Measurements from ENCODE around the gene NF2. TPM values are rescaled to one million over a fixed set of nuclear protein-coding genes. Genes with fewer than 3 reads are reported as not detected.
A peak's percentile ranks its signal among the peaks of the same experiment; 100 is the strongest.

Gene NF2
- total RNA-seq, 4 donors from 2014 or later: 32.4 to 36.8 (median 34.4) TPM

DNA sequence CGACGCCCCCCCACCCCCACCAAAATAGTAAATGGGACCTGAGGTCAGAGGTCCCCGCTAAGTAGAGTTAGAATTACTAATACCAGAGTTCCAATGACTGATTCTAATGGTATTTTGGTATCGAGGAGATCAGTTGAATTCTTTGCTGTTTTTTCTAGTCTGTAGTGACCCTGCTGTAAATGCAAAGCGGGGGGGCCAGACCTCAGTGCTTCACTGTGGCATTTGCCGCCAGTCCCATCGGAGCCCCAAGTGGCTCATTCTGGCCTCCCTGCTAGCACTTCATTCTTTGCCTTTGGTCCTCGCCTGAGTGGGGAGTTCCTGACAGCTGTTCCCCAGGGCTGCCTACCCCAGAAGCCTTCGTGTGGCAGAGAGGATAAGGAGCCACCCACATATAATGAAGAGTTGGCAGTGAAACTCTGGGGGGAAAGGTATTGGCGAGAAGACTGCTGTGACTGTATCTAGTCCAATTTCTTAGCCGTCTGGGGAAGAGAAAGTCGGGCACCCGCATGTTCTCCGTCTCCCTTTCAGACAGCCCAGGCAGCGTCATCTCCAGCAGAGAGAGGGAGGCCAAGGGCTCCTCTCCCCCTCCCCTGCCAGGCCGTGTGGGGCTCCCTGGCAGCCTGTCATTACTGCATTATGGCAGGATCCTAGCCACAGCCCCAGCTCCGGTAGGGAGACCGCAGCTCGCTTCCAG is 96.9 kb downstream of the NF2 start:
- Histone ChIP-seq H3K9me3 (no peaks in the 10 kb centered on the region), H3K27ac (no peak overlapping the region), H3K4me3 (no peak overlapping the region), H3K4me1 (peaks cover 52% of the 10 kb centered on the region), H3K36me3 (peaks cover 17% of the 10 kb centered on the region), H3K27me3 (peaks cover 15% of the 10 kb centered on the region)
- TF ChIP-seq POLR2A (IDR thresholded peaks at IDR 0.05) (no peak), EP300 (IDR thresholded peaks at IDR 0.05) (no peak), POLR2AphosphoS5 (IDR thresholded peaks at IDR 0.05) (no peak)
- TF ChIP-seq, protein P1, sequence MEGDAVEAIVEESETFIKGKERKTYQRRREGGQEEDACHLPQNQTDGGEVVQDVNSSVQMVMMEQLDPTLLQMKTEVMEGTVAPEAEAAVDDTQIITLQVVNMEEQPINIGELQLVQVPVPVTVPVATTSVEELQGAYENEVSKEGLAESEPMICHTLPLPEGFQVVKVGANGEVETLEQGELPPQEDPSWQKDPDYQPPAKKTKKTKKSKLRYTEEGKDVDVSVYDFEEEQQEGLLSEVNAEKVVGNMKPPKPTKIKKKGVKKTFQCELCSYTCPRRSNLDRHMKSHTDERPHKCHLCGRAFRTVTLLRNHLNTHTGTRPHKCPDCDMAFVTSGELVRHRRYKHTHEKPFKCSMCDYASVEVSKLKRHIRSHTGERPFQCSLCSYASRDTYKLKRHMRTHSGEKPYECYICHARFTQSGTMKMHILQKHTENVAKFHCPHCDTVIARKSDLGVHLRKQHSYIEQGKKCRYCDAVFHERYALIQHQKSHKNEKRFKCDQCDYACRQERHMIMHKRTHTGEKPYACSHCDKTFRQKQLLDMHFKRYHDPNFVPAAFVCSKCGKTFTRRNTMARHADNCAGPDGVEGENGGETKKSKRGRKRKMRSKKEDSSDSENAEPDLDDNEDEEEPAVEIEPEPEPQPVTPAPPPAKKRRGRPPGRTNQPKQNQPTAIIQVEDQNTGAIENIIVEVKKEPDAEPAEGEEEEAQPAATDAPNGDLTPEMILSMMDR (IDR thresholded peaks at IDR 0.05): no peak
- DNase-seq (ENCODE audit: low spot score in 2 of 2): no peak
- 49% methylated on average over 15 of the region's 19 CpGs for WGBS

DNA sequence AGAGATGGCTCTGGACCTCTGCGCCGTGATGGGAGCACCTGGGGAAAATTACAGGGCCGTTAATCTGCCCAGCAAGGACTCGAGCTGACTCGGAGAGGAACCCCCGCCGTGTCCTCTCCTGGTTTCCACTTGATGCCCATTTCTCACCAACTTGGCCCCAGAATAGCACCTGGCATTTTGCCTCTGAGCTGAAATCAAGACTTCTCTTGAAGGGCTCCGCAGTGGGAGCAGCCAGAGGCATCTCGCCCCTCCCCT is 97.4 kb downstream of the NF2 start:
- 18% methylated on average over 6 of the region's 9 CpGs for WGBS
- Histone ChIP-seq H3K9me3 (no peaks in the 10 kb centered on the region), H3K27ac (no peak overlapping the region), H3K4me3 (no peak overlapping the region), H3K4me1 (peaks cover 47% of the 10 kb centered on the region), H3K36me3 (peaks cover 16% of the 10 kb centered on the region), H3K27me3 (peaks cover 18% of the 10 kb centered on the region)
- TF ChIP-seq, protein P1 (IDR thresholded peaks at IDR 0.05): no peak
- TF ChIP-seq POLR2A (IDR thresholded peaks at IDR 0.05): no peak
- no peak for TF ChIP-seq EP300 (IDR thresholded peaks at IDR 0.05)
- TF ChIP-seq POLR2AphosphoS5 (IDR thresholded peaks at IDR 0.05): no peak
- peak in 1 of 2 donors; percentile 46 for DNase-seq (ENCODE audit: low spot score in 2 of 2)

DNA sequence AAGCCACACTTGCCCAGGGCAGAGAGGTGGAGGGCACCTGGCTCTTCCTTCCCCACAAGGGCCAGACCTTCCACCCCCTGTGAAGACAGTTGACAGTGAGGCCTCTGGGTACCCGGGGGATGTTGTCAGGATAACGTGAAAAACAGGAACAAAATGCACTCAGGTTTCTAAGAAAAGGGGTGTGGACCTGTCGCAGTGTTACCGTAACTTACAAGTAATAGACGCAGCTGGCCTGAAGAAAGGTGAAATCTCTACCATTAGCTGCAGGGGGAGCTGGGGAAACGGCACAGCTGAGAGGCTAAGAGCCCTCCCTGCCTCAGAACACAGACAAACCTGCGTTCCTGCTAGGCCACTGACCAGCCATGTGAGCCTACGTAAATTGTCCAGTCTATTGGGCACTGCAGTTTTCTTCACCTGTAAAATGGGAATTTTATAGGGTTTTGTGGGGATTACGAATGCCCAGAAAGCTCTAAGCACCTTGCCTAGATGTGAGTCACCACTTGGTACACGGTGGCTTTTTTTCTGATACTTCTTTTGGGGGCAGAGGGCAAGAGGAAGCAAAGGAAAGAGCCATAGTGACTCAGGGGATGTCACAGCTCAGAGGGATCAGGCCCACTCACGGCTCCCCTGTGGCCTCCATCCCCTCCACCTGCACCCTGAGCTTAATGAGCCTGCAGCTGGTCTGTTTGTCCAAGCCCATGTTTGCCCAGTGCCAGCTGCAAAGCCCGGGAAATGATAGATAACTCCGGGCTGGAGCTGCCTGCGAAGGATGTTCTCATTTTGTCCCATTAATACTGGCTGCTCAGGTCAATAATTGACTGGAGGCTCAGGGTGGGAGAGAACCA is 97.9 kb downstream of the NF2 start:
- H3K27me3 ChIP-seq: peaks cover 19% of the 10 kb centered on the region
- H3K9me3 ChIP-seq: no peaks in the 10 kb centered on the region
- 28% methylated on average over 13 of the region's 14 CpGs for WGBS
- DNase-seq (ENCODE audit: low spot score in 2 of 2): peak in 1 of 2 donors; percentile 42
- no peak overlapping the region for H3K4me3 ChIP-seq
- H3K36me3 ChIP-seq: peaks cover 16% of the 10 kb centered on the region
- TF ChIP-seq POLR2A (IDR thresholded peaks at IDR 0.05) (no peak), EP300 (IDR thresholded peaks at IDR 0.05) (no peak), POLR2AphosphoS5 (IDR thresholded peaks at IDR 0.05) (no peak)
- TF ChIP-seq, protein P1 (IDR thresholded peaks at IDR 0.05): no peak
- peaks cover 47% of the 10 kb centered on the region for H3K4me1 ChIP-seq
- no peak overlapping the region for H3K27ac ChIP-seq

DNA sequence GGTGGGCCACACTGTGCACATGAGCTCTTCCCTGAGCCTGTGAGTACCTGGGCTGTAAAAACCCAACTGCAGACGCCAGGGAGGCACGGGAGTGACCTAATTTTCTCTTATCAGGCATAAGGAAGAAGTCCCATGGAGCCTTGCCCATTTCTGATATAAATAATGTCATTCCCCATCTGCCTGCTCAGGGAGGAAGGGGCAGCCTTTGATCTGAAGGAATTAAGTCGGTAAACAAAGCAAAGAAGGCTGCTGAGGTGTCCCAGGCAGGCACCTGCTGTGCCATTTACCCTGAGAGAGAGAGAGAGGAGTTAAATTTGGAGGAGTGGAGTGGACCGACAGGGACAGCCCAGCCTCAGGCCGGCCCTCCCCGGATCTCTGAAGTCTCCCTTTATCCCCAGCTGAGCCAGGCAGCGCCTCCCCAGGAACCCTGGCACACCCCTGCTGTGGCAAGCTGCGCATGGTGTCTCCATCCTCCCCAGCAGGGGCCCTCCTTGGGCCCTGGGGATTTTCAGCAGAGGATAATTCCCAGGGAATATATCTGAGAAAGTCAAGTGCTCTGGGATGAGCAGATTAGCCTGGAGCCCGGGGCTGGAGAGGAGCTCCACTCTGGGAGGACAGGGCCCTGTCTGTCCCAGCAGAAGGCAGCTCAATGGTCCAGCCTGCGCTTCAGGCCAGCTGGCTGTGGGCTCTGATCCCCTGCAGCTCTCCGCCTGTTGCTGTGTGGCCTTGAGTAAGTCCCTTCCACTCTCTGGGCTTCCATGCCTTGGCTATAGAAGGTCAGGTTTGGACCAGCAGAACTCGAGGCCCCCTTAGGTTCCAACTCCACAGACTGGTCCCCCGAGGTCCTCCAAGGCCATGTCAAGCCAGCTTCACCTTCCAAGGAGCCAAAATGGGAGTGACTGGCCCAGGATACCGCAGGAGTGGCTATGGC is 98.8 kb downstream of the NF2 start:
- WGBS: 39% methylated on average over 11 of the region's 14 CpGs
- TF ChIP-seq POLR2AphosphoS5 (IDR thresholded peaks at IDR 0.05): no peak
- TF ChIP-seq POLR2A (IDR thresholded peaks at IDR 0.05): no peak
- TF ChIP-seq, protein P1 (IDR thresholded peaks at IDR 0.05): no peak
- TF ChIP-seq EP300 (IDR thresholded peaks at IDR 0.05): no peak
- peaks cover 45% of the 10 kb centered on the region for H3K4me1 ChIP-seq
- peaks cover 14% of the 10 kb centered on the region for H3K36me3 ChIP-seq
- no peaks in the 10 kb centered on the region for H3K9me3 ChIP-seq
- H3K27me3 ChIP-seq: peaks cover 27% of the 10 kb centered on the region
- H3K4me3 ChIP-seq: no peak overlapping the region
- DNase-seq (ENCODE audit: low spot score in 2 of 2): peak in 1 of 2 donors; percentile 51
- H3K27ac ChIP-seq: no peak overlapping the region
